ENCODE results near the gene DCLK1.
"Not testable (repeated sequence)": the region's sequence is repeated elsewhere in the genome, so short reads cannot be mapped to it uniquely, and the experiment has no call there.

The DCLK1 gene

DNA sequence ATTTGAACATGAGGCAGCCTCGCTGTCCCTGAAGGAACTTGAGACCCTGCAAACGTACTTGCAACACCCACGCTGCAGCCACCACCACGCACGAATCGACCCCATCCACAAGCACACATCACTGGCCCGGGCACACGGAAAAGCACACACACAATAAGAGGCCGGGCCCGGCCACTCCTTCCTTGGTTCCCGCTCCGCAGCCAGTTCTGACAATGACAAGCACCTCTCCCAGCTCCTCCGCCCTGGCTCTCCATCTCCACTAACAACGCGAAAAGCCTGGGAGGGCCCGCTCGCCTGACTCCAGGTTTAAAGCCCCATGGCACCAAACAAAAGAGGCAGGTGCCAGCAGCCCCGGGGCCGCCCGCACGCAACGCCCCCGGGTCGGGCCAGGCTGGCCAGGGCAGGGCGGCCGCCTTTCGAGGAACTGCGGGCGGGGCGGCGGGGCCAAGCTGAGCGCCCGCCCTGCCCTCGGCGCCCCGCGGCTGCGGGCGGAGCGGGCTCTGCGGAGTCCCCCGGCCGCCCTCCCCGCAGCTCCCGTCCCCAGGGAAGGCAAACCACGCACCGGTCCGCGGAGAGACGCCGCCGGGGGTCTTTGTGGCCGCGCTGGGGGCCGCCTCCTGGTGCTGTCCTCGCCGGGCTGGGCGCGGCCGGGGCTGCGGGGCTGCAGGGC is 495 bp downstream of the DCLK1 start:
- DNase-seq: no peak

DNA sequence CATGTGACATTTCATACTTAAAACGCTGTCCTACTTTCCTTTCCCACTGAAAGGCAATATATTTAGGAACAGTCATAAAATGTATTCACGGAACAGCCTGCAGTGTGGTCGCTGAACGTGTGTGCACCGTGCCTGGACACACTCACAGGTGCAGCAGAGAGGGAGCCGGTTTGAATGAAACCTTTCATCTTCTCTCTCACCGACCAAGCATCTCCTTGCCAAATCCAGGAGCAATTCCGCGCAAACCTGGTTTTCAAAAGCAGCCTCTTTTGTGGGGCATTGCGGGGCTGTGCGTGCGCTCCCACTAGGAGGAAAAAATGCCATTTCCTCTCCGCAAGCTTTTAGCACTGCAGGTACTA is 1.0 kb downstream of the DCLK1 start:
- no peak for DNase-seq

DNA sequence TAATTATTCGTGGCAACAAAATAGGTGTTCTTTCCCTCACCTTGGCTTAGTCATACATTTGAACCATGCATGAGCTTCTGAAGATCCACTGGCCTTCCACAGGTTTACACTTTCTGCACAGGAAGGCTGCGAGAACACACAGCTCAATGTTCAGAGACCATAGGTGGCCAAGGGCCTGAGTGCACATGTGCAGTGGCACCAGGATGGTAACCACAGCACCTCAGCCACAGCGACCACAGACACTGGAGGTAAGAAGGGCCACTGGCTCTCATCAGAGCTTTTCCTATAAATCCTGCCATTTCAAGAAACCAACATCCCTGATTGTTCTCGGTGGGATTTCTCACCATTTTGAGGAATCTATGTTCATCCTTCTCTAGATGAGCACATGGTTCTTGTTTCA is 1.6 kb downstream of the DCLK1 start:
- DNase-seq: no peak

DNA sequence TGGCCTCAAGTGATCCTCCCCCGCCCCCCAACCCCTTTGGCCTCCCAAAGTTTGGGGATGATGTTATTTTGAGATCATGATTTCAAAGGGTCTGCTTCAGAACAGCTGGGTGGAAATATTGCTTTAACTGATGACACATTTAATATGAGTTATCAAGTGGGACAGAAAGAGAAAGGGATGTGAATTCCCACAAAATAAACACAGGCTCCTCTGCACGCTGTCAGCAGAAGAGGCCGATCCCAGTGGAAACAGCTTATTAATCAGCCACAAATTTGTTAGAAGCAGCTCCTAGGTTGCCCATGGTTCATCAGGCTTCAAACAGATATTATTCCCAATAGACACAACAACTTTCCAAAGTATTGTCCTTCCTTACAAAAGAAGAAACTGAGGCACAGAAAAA is 4.7 kb downstream of the DCLK1 start:
- DNase-seq: no peak

DNA sequence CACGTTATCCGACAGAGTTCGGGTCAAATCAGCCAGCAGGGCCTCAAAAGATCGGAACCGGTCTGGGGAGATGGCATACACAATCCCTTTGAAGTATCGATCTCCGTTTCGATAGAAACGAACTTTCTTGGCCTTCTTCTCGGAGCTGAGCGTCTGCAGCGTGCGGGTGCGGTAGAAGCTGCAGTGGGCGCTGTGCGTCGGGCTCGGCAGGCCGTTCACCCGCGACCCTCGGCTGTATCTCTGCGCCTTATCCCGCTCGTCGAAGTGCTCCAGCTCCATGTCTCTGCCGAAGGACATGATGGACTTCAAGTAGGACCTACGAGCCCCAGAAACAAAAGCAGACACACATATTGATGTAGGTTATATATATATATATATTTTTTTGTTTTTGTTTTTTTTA is 5.3 kb downstream of the DCLK1 start:
- DNase-seq: no peak

DNA sequence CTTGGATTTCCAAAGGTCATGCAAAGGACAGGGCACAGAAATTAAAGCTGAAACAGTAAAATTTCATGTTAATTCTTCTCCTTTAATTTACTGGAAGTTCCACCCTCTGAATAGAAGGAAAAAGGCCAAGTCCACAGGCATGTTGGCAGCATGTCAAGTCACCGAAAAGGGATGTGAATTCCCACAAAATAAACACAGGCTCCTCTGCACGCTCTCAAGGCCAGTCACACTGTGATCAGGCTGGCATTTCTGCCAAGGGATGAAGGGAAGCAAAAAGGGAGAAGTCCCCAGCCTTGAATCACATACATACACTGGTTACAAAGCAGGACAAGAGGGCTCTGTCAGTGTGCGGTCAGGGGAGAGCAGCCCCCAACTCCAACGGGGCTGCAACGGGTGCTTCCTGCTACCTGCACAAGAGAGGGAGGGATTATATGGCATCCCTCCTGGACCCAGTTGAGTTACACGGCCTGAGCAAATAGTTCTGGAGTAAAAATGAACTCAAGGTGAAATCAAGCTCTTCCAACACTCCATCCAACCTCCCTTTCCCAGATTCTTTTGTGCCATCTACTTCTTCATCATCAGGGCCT is 6.9 kb downstream of the DCLK1 start:
- peak; percentile 64 for DNase-seq

DNA sequence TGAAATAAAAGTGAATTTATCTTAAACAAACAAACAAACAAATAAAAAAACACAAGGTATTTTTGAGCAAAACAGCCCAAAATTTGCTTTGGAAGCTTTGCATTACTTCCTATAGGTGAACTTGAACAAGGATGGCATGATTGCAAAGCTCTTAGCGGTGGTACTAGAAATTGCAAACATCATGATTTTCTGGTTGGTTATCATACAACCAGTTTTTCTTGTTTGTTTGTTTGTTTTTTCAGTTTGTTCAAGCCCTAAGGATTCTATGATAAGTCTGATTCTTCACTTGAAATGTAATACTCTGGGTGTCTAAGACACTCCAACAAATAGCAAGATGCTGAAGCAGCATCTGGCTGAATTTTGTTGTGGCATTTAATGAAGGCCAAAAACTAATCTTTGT is 15.9 kb downstream of the DCLK1 start:
- no peak for DNase-seq

DNA sequence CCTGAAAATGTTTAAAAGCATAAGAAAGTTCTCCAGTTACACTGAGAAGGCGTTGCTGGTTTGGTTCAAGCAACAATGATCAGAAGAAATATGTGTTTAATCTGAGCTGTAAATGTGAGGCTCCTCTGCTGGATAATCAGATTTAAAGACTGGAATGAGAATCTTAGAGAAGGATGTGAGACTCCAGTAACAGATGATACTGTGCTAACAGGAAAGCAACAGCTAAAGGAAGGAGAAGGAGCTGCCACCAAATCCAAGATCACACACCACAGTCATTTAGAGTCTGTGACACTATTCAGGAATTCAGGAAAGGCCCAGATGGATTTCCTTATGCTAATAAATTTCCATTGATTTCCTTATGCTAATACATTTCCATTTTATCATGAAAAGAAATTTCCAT is 16.9 kb downstream of the DCLK1 start:
- DNase-seq: no peak

DNA sequence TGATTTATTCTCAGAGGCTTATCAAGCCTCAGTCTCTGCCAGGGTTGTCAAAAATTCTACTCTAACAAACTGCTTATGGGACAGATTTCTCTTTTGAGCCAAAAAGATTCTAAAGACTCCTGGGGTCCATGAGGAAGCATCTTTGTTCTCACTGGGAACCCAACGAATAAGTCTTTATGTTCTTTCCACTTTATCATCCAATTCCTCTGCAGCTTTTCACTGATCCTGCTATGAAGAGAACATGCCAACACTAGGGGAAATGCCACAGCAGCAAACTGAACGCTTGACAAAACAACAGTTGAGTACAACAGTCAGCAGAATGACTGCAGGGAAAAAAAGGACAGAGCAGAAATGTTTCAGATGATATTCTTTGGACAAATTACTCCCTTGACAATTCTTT is 22.2 kb downstream of the DCLK1 start:
- DNase-seq: no peak

DNA sequence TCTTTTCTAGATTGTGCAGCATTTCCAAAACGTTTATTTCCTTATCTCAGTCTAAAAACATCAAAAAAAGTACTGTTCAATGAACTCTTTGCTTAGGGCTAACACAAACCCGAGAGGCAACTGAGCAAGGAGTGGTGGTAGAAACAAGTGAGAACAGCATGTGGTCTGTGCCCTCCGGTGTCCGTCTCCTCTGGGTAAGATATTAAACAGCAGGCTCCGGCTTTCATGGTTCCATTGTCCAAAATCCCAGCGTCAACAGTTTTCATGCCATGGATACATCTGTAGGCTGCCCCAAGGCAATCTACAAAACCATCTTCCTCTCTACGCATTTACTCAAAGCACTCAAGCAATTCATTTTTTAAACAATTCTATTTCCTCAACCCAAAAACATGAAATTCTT is 22.8 kb downstream of the DCLK1 start:
- no peak for DNase-seq

DNA sequence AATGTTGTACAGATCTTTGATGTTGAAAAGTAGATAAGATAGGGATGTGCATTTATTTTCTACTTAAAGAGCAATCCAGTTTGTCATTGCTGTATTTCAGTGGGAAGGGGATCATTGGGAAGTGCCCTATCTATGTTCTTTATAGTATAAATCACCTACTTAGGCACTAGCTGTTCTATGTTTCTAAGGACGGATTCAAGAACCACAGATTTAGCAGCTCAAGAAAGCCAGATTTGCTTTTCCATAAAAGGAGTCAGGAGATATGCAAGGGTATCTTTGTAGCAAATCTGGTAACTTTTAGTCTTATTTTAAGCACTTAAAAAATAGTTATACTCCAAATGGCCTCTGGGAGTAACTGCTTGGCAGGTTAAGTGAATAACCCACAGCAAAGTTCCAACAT is 23.7 kb downstream of the DCLK1 start:
- no peak for DNase-seq

DNA sequence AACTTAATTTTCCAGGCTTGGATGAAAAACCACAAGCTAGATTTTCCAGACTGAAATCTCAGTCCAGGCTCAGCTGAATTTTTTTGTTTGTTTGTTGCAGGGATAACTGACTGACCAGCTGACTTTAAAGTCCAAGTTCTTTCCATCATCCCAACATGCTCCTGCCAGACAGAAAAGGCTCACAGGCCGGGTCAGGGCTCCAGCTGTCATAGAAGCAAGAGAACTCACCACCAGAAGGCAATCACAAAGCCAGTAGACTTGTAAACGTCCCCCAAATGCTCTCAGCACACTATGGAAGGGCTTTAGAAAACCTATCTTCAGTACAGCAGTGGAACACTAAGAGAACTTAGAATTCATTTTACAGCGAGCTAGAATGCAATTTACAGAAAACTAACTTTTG is 25.5 kb downstream of the DCLK1 start:
- no peak for DNase-seq

DNA sequence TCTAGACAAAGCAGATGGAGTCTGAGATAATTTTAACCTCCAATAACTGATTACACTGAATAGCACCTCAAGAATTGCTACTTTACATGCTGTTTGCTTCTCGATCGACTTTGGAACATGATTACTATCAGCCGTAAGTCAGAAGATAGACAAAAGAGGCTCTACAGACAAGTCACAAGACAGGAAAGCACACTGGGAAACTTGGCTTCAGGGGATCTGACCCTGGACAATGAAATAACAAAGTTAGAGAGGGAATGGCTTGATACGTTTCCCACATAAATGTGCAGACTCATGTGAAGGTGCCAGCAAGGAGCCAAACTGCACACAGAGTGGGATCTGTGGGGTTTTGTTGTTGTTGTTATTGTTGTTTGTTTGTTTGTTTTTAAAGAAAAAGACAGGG is 28.5 kb downstream of the DCLK1 start:
- DNase-seq: no peak

DNA sequence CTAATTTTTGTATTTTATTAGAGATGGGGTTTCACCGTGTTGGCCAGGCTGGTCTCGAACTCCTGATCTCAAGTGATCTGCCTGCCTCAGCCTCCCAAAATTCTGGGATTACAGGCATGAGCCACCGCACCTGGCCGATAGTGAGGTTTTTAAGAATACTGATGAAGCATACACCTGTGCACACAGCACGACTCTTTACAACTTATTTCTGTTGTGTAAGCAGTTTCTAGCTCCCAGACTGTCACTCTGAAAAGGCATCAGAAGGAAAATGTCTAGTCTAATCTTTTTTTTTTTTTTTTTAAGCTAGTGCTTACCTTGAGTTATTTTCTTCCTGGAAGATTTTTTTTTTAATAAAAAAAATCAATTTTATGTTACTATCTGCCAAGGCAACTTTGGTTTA is 29.3 kb downstream of the DCLK1 start:
- not testable (repeated sequence) for DNase-seq

DNA sequence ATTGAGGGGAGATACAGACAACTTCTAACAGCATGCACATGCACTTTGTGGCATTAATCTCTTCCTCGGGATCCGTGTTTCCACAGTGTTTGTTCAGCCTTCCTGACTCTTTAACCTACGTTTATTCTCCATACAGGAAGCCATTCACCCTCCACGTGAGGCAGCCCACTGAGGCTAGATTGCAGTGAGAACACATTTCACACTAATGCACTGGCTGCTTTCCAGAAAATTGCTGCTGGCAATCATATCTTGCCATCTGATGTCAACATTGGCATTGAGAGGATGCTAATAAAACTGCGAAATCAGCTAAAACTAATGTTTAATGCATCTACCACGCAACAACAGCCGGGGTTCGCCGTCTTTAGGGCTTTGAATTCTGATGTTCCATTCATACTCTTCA is 30.0 kb downstream of the DCLK1 start:
- DNase-seq: no peak

DNA sequence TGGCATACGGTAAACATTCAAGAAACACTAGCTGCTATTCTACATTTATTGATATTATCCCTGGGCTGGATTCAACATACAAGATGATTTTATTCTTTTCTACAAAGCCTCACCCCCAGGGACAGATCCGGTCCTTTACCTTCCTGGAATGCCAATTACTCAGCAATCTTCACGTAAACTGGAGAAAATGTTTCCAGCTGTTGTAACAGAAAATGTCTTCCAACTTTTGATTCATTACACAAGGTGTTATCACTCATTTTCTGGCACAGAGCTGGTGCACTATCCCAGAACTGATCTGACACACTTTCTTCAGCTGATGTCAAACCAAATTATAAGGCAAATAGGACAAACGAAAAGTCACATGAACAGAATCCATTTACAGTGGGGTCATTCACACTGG is 33.1 kb downstream of the DCLK1 start:
- no peak for DNase-seq

DNA sequence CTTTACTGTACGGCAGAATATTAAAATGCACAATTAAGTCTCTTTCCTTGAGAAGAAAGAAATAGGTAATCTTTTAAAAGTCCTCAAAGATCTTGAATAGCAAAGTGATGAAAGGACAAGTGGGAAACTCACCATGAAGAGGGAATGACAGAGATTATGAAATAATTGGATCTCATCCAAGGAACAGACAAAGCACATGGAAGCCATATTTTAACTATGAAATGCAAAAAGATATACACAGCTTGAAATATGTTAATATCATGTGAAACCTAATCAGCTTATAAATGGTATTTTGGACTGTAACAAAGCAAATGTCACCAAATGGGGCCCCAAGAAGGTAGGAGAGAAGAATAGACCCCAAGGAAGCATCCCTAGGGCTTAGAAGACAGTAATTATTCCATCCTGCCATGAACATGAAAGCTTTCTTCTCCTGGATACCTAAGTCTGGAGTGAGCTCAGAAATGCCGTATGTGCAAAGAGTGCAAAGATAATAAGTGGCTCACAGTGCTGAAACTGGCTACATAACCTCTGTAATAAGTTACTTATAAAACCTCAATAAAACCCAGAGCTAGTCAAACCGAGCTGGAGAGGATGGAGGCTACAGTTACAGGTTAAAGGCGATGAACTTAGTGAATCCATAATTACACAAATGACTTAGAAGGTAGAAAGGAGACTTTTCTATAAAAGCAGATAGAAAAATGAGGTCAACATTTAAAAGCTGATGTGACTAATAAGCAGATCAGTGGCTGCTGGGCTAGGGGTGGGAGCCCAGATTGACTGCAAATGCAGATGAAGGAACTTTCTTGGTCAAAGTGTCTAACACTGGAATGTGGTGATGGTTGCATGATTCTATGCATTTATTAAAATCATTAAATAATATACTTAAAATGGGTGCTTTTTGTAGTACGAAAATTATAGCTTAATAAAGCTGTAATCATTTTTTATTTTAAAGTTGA is 34.4 kb downstream of the DCLK1 start:
- no peak for DNase-seq

DNA sequence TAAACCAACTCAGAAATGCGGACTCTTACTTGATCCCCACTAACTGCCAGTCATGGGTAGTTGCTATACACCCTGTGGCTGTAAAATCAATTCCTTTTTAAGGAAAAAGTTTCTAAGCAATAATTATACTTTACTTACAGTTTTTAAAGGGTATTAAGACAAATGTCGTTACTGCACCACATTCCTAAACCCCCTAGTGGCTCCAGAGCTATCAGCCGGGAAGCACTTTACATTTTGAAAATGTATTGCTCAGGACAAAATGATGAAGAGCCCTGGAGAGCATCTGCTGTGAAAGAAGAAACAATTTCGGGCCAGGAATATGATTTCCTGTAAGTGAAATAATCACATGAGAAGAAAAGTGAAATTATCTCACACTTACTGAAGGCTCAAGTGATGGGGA is 36.7 kb downstream of the DCLK1 start:
- no peak for DNase-seq

DNA sequence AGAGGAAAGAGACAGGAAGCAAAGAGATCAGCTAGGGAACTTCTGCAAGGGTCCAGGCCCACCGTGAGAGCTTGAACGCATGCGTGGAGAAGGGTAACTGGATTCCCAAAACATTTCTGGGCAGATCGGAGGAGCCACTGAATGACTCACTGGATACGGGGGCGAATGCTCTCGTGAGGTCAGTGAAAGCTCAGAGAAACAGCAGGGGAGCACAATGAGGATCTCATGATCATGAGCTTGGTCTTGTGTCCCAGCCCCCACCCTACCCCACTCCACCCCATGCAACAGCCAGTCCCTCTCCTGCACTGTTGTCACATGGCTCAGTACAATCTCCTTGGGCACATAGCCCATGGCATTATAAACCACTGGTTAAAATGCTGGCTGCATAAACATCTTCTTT is 40.6 kb downstream of the DCLK1 start:
- DNase-seq: no peak

DNA sequence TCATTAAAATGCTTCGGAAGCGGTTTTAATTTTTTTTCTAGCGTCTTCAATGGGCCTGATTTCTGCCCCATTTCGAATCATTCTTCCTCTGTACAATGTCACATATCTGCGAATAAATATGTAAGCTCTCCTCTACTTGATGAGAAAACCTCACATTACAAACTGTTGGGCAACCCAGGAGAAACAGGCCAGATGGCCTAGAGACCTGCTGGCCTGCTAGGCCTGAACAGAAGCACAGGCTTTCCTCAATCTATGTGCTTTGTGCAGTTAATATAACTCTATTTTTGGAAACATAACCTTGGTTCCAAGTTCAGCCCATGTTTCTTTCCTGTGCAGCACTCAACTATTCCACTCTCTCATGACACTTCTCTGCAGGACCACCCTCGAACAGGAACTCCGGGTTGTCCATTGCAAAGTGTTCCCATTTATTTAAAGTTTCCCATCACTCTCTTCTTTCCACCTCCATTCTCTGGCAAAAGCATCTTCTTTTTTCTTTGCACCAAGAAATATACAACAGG is 42.0 kb downstream of the DCLK1 start:
- no peak for DNase-seq

DNA sequence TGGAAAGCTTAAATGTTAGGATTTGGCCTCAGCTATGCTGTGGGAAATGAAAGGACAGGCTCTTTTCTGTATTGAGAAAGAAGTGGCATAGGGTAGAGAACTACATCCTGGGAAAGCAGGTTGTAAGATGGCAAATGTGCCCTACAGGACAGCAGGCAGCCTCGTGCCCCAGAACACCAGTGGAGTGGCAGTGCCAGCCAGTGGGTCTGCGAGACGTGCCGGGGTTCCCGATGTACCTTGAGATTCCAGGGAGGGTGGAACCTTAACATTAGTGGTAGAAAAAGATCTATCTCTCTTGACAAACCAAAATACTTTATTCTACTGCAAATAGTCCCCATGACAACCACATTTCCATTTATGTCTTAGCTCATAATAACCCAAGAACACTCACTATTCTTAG is 42.7 kb downstream of the DCLK1 start:
- no peak for DNase-seq

DNA sequence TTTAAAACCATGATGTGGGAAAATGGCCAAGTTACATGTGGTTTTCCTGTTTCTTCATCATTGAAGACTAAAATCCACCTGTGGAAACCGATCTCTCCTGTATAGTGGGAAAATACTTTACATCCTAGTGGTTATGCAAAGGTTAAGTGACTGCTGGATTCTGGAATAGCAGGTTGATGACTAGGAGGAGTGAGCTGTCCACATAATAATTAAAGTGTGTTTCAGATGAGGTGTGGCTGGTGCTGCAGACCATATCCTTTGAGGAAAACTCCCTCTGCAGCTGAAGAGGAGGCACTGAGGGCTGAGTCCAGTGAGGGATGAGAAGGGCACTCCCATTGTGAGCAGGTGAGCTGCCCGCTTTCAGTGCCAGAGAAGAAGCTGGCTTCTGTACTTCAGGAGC is 43.2 kb downstream of the DCLK1 start:
- no peak for DNase-seq

DNA sequence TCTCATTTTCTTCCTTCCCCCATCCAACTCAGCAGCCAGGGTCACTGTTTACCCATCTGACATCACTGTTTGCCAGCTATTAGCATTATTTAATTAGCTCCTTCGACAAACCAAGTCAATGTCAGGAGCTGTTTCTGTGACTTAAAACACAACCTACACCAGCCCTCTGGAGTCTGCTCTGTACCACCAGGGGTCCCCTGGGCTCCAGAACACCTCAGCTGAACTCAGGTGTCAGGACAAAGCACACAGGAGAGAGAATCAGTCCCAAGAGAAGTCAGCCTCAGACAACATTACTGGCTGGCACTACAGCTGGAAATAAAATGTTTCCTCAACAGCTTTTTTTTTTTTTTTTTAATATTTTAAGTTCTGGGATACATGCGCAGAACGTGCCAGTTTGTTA is 45.1 kb downstream of the DCLK1 start:
- no peak for DNase-seq

DNA sequence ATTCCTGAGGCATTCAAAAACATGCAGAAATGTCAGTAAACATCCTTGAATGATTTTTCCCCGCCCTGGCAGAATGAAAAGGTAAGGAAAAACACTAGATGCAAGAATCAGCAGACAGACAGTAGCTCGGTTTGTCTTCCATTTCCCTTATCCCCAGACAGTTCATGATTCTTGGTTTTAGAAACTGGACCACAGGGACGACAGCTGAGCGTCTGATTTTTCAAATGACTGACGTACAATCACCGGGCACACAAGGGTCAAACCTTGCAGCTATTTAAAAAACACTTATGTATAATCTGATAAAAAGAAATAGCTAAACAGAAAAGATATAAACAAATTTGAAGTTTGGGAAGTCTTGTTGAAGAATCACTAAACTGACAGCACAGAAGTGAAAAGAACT is 47.1 kb downstream of the DCLK1 start:
- DNase-seq: no peak

All from amniotic stem cell (primary cell).